Gastrocnemius medialis (tissue), 4 donors: ENCODE measurements around the gene CD19.
"Not testable (repeated sequence)": the region's sequence is repeated elsewhere in the genome, so short reads cannot be mapped to it uniquely, and the experiment has no call there.

ENCODE experiments used
- POLR2A ChIP-seq, 2 donors: fragments of 450-650 bp; IDR thresholded peaks; one replicate each; pipeline ENCODE4 v1.6.1; 2017; ENCODE audit warnings: antibody characterized with exemption in 2 of 2, mild to moderate bottlenecking in 2 of 2, moderate library complexity in 2 of 2
- TF ChIP-seq, protein P1 (sequence below), 5 experiments: fragments of 450-650 bp in 3 of 5; fragments of 200-600 bp in 2 of 5; sonication (generic) in 2 of 5; IDR thresholded peaks in 4 of 5; conservative IDR thresholded peaks in 1 of 5; 1 replicate in 4 of 5; 2 replicates in 1 of 5; pipeline ENCODE4 v1.5.1; 2016 to 2019; ENCODE audit warnings: antibody characterized with exemption in 5 of 5, mild to moderate bottlenecking in 3 of 5, moderate library complexity in 3 of 5

DNA sequence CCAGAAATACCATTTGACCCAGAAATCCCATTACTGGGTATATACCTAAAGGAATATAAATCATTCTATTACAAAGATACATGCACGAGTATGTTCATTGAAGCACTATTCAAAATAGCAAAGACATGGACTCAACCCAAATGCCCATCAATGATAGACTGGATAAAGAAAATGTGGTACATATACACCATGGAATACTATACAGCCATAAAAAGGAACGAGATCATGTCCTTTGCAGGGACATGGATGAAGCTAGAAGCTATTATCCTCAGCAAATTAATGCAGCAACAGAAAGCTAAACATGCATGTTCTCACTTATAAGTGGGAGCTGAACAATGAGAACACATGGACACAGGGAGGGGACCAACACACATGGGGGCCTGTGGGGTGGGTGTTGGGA is 5.5 kb upstream of the CD19 start:
- TF ChIP-seq, protein P1, sequence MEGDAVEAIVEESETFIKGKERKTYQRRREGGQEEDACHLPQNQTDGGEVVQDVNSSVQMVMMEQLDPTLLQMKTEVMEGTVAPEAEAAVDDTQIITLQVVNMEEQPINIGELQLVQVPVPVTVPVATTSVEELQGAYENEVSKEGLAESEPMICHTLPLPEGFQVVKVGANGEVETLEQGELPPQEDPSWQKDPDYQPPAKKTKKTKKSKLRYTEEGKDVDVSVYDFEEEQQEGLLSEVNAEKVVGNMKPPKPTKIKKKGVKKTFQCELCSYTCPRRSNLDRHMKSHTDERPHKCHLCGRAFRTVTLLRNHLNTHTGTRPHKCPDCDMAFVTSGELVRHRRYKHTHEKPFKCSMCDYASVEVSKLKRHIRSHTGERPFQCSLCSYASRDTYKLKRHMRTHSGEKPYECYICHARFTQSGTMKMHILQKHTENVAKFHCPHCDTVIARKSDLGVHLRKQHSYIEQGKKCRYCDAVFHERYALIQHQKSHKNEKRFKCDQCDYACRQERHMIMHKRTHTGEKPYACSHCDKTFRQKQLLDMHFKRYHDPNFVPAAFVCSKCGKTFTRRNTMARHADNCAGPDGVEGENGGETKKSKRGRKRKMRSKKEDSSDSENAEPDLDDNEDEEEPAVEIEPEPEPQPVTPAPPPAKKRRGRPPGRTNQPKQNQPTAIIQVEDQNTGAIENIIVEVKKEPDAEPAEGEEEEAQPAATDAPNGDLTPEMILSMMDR (IDR thresholded peaks at IDR 0.05 in 4 of 5, conservative IDR thresholded peaks at IDR 0.05 in 1 of 5): not testable (repeated sequence)
- not testable (repeated sequence) for TF ChIP-seq POLR2A (IDR thresholded peaks at IDR 0.05)
